Posterior vena cava (tissue), 2 donors: Measurements from ENCODE around the gene SIX3. TPM values are rescaled to one million over a fixed set of nuclear protein-coding genes. Genes with fewer than 3 reads are reported as not detected.

Source experiments
- DNase-seq: peaks from one replicate; pipeline ENCODE4 v3.0.0-alpha.2; 2020; ENCODE audit warnings: low spot score
- intact Hi-C, 2 donors: fragments of 100-400 bp; cut with DNase I; formaldehyde crosslinking; loops; one replicate each; pipeline versions ENCODE4 v1.14.1 to v1.14.2; 2022 to 2023
- total RNA-seq, 2 donors: library from RNA; stranded (reverse); fragmentation: NEBNext Ultra II Directional; extraction: Animal tissue kit (Norgen Biotek cat#: 25700); gene quantifications; one replicate each; pipeline ENCODE4 v1.2.1, GENCODE V29; 2021
- donor health status: DM: yes; HTN: yes; CAD: no.
- donor health status: DM: yes; HTN: yes; CAD: no.

Gene SIX3
- total RNA-seq, 2 donors from 2014 or later, result not detected

DNA sequence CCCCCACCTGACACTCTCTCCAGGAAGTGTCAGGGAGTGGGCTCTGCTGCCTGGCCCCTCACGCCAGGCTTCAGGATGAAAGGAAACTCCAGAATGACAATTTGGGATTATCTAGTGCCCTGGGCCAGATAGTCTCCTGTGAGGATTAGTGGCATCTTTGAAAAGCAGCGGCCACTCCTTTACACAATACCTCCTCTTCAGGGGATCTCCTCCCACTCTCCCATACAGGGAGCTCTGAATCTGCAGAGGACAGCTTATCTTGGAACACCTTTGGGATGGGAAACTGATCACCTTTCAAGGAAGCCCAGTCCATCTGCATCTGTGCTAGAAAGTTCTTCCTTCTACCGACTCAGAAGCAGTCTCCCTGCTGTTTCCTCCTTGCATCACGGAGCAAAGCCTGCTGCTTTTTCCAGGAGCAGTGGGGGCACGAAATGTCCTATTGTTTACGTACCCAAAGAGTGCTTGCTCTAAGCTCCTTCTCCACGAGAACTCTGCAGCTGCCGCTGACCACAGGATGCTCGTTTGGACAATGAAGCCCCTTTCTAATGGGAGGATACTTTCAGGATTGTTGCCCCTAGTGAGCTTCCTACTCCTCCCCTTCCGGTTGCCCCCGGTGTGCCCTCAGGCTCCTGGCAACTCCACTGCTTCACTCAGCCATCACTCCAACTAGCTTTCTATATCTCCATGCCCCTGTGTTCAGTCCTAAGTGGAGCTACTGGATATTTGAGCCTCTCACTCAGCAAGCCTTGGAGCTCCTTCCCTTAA, 31.5 kb downstream of the SIX3 start:
- intact Hi-C loops, result no loop called here
- DNase-seq, result peak; percentile 64

GRCh38 chr2:44974064-44974715, 32.7 kb downstream of the SIX3 start:
- DNase-seq, result peak; percentile 32
- intact Hi-C loops, result no loop called here

GRCh38 chr2:44975571-44976450, 34.3 kb downstream of the SIX3 start:
- DNase-seq, result peak; percentile 56
- intact Hi-C loops, result no loop called here

DNA sequence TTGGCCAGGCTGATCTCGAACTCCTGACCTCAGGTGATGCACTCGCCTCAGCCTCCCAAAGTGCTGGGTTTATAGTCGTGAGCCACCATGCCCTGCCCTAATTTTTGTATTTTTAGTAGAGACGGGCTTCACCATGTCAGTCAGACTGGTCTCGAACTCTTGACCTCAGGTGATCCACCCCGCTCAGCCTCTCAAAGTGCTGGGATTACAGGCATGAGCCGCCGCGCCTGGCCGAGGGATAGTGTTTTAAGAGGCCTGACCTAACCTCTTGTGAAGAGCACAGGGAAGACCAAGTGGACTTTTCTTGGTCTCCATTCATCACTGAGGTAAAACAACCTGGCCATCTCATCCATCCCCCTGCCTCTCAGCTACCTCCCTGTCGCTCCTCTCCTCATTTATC, 38.1 kb downstream of the SIX3 start:
- peak; percentile 35 for DNase-seq
- intact Hi-C loops, result no loop called here

DNA sequence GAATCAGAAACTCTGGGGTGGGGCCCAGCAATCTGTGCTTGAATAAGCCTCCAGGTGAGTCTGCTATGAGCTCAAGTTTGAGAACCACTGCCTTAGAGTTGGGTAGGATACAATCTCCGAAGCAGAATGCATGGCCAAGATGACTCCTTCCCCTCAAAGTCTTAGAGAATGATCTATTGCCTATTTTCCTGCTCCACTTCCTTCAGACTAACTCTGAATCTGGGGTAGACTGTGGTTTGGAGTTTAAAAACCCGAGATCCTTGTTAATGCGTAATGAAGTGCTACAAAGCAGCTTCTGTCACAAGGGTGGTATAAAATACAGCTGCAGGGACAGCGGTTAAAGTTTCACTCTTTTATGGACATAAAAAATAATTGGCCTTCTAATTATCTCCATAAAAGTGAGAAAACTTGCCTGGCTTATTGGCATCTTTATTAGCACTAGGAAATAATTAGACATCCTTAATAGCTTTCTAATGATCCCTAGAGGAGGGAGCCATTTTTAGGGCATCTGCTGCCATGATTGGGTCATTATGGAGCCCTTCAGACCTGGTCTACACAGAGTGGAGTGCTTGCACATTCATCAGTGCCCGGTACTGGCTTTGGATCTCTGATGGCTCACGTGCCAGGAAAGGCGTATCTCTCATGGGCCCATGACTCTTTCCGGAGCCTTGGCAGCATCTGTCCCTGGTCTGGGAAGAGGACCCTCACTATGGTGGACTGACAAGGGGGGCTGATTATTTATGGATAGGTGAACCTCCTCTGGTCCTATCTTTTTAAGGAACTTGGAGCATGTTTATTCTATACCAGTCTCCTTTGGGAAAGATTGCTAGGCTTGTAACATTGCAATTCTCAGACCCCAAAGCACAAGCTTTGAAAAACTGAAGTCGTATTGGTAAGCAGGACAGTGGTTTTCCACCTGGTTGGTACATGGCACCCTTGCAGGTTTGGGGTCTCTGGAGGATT, 39.5 kb downstream of the SIX3 start:
- intact Hi-C loops, result loop anchor here (1.0 to 5.0 kb wide), 3 partner anchors 20 to 516 kb away; no protein-coding TSS in a partner anchor
- DNase-seq, result peak; percentile 23

DNA sequence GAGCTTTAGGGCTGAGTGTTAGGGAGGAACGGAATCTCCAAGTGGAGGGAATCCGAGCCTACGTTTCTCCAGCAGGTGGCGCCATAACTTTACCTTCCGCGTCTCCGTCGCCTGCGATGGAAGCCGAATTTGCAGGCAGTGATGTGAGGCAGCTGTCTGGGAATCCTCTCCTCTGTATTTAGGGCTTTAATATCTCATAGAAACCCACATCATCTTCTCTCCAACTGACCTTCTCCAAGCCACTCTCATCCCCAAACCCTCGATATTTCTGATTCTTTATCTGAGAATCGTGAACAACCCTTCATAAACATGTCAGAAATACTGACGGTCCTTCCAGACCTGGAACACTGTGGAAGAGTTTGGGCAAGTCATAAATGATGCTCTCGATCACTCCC, 40.2 kb downstream of the SIX3 start:
- intact Hi-C loops, result loop anchor here (5.0 kb wide), 2 partner anchors 511 to 516 kb away; no protein-coding TSS in a partner anchor
- peak; percentile 92 for DNase-seq

DNA sequence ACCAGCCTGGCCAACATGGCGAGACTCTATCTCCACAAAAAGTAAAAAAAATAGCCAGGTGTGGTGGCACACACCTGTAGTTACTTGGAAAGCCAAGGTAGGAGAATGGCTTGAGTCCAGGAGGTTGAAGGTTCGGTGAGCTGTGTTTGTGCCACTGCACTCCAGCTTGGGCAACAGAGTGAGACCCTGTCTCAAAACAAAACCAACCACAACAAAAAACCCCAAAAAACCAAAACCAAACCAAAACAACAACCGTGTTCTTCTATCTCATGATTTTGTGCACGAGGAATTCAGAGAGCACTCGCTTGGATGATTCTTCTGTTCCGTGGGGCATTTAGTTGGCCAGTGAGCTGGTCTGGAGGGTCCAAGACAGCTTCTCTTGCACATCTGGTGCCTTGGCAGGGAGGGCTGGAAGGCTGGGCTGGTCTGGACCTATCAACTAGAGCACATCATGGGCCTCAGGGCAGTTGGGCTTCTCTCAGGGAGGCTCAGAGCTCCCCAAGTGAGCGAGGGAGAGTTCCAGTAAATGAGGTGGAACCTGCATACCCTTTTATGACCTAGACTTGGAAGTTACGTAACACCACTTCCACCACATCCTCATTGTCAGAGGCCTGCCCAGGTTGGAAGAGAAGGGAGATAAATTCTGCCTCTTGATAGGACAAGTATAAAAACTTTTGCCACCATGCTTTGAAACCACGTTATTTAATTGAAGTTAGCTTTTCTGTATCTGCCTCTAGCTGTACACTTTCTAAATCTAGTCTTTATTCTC, 42.5 kb downstream of the SIX3 start:
- no peak for DNase-seq

GRCh38 chr2:44989176-44989575, 47.7 kb downstream of the SIX3 start:
- intact Hi-C loops, result no loop called here
- no peak for DNase-seq

More for the DNA sequence above, 42.5 kb downstream of the SIX3 start:
- intact Hi-C loops, result loop anchor here (5.0 kb wide), 2 partner anchors 508 to 513 kb away; no protein-coding TSS in a partner anchor

- no peak for DNase-seq
- intact Hi-C loops, result no loop called here
Observed at GRCh38 chr2:44994377-44994776, 52.9 kb downstream of the SIX3 start.

Other genes with a start within 250 kb of the SIX3 start
- 1 to 10 TPM in 1 of 2 donors, under 1 TPM in 1; 0.33 to 1.3 TPM for gene SIX2, start 67.8 kb downstream of the SIX3 start, total RNA-seq